IMR-90 (cell line): ENCODE measurements around the gene KIF6. TPM values are rescaled to one million over a fixed set of nuclear protein-coding genes. Genes with fewer than 3 reads are reported as not detected.

ENCODE experiments used
- ATAC-seq: fragments of 200-7000 bp; cut with Tn5 transposase; 2 replicates; pipeline ENCODE4 v1.9.1; 2020; ENCODE audit warnings: low read depth, mild to moderate bottlenecking, moderate library complexity
- BruUV-seq: library from RNA; stranded (reverse); fragments of 400-500 nt; replicated peaks from 2 replicates; lab custom pipeline; 2021; lab: Mats Ljungman, UMichigan
- CTCF ChIA-PET: fragments of 300-600 bp; formaldehyde crosslinking; extraction: SDS; loops from one replicate; lab custom pipeline; 2021; ENCODE audit warnings: antibody characterized with exemption; lab: Yijun Ruan, JAX
- POLR2A ChIA-PET: fragments of 300-600 bp; sonication (Branson Sonifier 250); formaldehyde crosslinking; loops from one replicate; lab custom pipeline; 2022; ENCODE audit warnings: antibody characterized with exemption; ENCODE audit not compliant: unreplicated experiment; lab: Charles Lee
- DNase-seq: peaks from one replicate; pipeline ENCODE4 v3.0.0; 2013
- H2AFZ ChIP-seq: replicated peaks from 2 replicates; pipeline ENCODE3; 2013; ENCODE audit warnings: low read length, mild to moderate bottlenecking; ENCODE audit not compliant: poor library complexity
- H2AK5ac ChIP-seq: 2 replicates; pipeline ENCODE4 v1.6.1; 2013; ENCODE audit warnings: low read depth, low read length, inconsistent platforms
- H2AK9ac ChIP-seq: replicated peaks from 2 replicates; pipeline ENCODE3; 2013; ENCODE audit warnings: mild to moderate bottlenecking, low read depth, low read length, moderate library complexity; ENCODE audit not compliant: poor library complexity
- H2BK120ac ChIP-seq: 2 replicates; pipeline ENCODE4 v1.6.1; 2013; ENCODE audit warnings: low read depth, low read length, inconsistent platforms
- H2BK15ac ChIP-seq: 3 replicates; pipeline ENCODE4 v1.6.1; 2013; ENCODE audit warnings: low read depth, low read length, inconsistent platforms
- H2BK20ac ChIP-seq: 2 replicates; pipeline ENCODE4 v1.6.1; 2013; ENCODE audit warnings: low read depth, mild to moderate bottlenecking, inconsistent platforms, low read length, moderate library complexity
- H2BK5ac ChIP-seq: 2 replicates; pipeline ENCODE4 v1.6.1; 2013; ENCODE audit warnings: mild to moderate bottlenecking, low read depth, low read length, inconsistent platforms; ENCODE audit not compliant: poor library complexity, severe bottlenecking
- H3K14ac ChIP-seq: replicated peaks from 2 replicates; pipeline ENCODE4 v1.6.1; 2013; ENCODE audit warnings: low read depth, low read length, inconsistent platforms
- H3K18ac ChIP-seq: 2 replicates; pipeline ENCODE4 v1.6.1; 2013; ENCODE audit warnings: low read depth, low read length, control low read depth
- H3K23ac ChIP-seq: 2 replicates; pipeline ENCODE4 v1.6.1; 2013; ENCODE audit warnings: low read depth, low read length, inconsistent platforms
- H3K27ac ChIP-seq: 2 replicates; pipeline ENCODE4 v1.5.1; 2013; ENCODE audit warnings: mild to moderate bottlenecking, control low read depth, low read length; ENCODE audit not compliant: insufficient read depth
- H3K27me3 ChIP-seq: 2 replicates; pipeline ENCODE4 v1.6.1; 2013; ENCODE audit warnings: low read length; ENCODE audit not compliant: control insufficient read depth, insufficient read depth
- H3K36me3 ChIP-seq: 2 replicates; pipeline ENCODE4 v1.6.1; 2013; ENCODE audit warnings: low read length, mixed read lengths; ENCODE audit not compliant: control insufficient read depth, insufficient read depth
- H3K4ac ChIP-seq: 2 replicates; pipeline ENCODE4 v1.6.1; 2013; ENCODE audit warnings: low read depth, low read length, inconsistent platforms
- H3K4me1 ChIP-seq: 2 replicates; pipeline ENCODE4 v1.6.1; 2013; ENCODE audit warnings: low read length, mixed read lengths; ENCODE audit not compliant: control insufficient read depth, insufficient read depth
- H3K4me2 ChIP-seq: 2 replicates; pipeline ENCODE4 v1.6.1; 2013; ENCODE audit warnings: low read depth, mild to moderate bottlenecking, control low read depth, low read length, moderate library complexity
- H3K4me3 ChIP-seq: 2 replicates; pipeline ENCODE4 v1.5.1; 2013; ENCODE audit warnings: low read depth, mild to moderate bottlenecking, control low read depth, low read length, moderate library complexity; ENCODE audit not compliant: insufficient read depth
- H3K56ac ChIP-seq: 2 replicates; pipeline ENCODE4 v1.6.1; 2013; ENCODE audit warnings: low read length, inconsistent platforms; ENCODE audit not compliant: insufficient read depth; ENCODE audit errors: extremely low read depth
- H3K79me1 ChIP-seq, 2 experiments: 2 replicates each; pipeline ENCODE4 v1.6.1; 2013; ENCODE audit warnings: low read length in 2 of 2, inconsistent platforms in 1 of 2, low read depth in 1 of 2
- H3K9ac ChIP-seq: 2 replicates; pipeline ENCODE4 v1.6.1; 2013; ENCODE audit warnings: low read depth, low read length, control low read depth
- H3K9me1 ChIP-seq: 2 replicates; pipeline ENCODE4 v1.6.1; 2013; ENCODE audit warnings: low read length, inconsistent platforms; ENCODE audit not compliant: insufficient read depth
- H3K9me3 ChIP-seq: 2 replicates; pipeline ENCODE4 v1.6.1; 2013; ENCODE audit warnings: low read length; ENCODE audit not compliant: control insufficient read depth, insufficient read depth
- H4K20me1 ChIP-seq: 2 replicates; pipeline ENCODE4 v1.6.1; 2013; ENCODE audit warnings: low read length, inconsistent platforms; ENCODE audit not compliant: insufficient read depth
- H4K5ac ChIP-seq: 2 replicates; pipeline ENCODE4 v1.6.1; 2013; ENCODE audit warnings: mild to moderate bottlenecking, low read depth, low read length, control low read depth
- H4K8ac ChIP-seq, 2 experiments: 2 replicates each; pipeline ENCODE4 v1.6.1; 2013; ENCODE audit warnings: low read depth in 2 of 2, low read length in 2 of 2, control low read depth in 1 of 2, inconsistent platforms in 1 of 2
- H4K91ac ChIP-seq: 2 replicates; pipeline ENCODE4 v1.6.1; 2013; ENCODE audit warnings: low read depth, low read length, inconsistent platforms; ENCODE audit not compliant: insufficient read depth
- BHLHE40 ChIP-seq: fragments of 150-350 bp; IDR thresholded peaks from 2 replicates; pipeline ENCODE4 v1.6.1; 2016; ENCODE audit warnings: mild to moderate bottlenecking, low read depth, low read length
- CEBPB ChIP-seq: IDR thresholded peaks from 2 replicates; pipeline ENCODE4 v1.6.1; 2012; ENCODE audit warnings: low read depth, low read length, improper control_type of control experiment
- CHD1 ChIP-seq: IDR thresholded peaks from 2 replicates; pipeline ENCODE4 v1.6.1; 2012; ENCODE audit warnings: low read depth, low read length, improper control_type of control experiment
- CTCF ChIP-seq: conservative IDR thresholded peaks from 2 replicates; pipeline ENCODE4 v1.5.1; 2012; ENCODE audit warnings: mild to moderate bottlenecking, low read depth, low read length, improper control_type of control experiment
- ELK1 ChIP-seq: fragments of 150-350 bp; IDR thresholded peaks from 2 replicates; pipeline ENCODE4 v1.6.1; 2016; ENCODE audit warnings: low read depth, mild to moderate bottlenecking, low read length, moderate library complexity, borderline replicate concordance
- MAFK ChIP-seq: IDR thresholded peaks from 2 replicates; pipeline ENCODE4 v1.6.1; 2012; ENCODE audit warnings: low read depth, low read length, improper control_type of control experiment
- MAZ ChIP-seq: IDR thresholded peaks from 2 replicates; pipeline ENCODE4 v1.6.1; 2012; ENCODE audit warnings: low read depth, mild to moderate bottlenecking, low read length, improper control_type of control experiment, moderate library complexity, borderline replicate concordance
- MXI1 ChIP-seq: IDR thresholded peaks from 2 replicates; pipeline ENCODE4 v1.6.1; 2012; ENCODE audit warnings: low read depth, mild to moderate bottlenecking, low read length, moderate library complexity, borderline replicate concordance
- NFE2L2 ChIP-seq: fragments of 150-350 bp; IDR thresholded peaks from 2 replicates; pipeline ENCODE4 v1.6.1; 2016; ENCODE audit warnings: low read depth, mild to moderate bottlenecking, low read length
- POLR2A ChIP-seq: IDR thresholded peaks from 2 replicates; pipeline ENCODE4 v1.6.1; 2012; ENCODE audit warnings: mild to moderate bottlenecking, low read depth, low read length
- RAD21 ChIP-seq: IDR thresholded peaks from 2 replicates; pipeline ENCODE4 v1.6.1; 2012; ENCODE audit warnings: low read length, improper control_type of control experiment
- RCOR1 ChIP-seq: IDR thresholded peaks from 2 replicates; pipeline ENCODE4 v1.6.1; 2012; ENCODE audit warnings: mild to moderate bottlenecking, low read length, improper control_type of control experiment; ENCODE audit not compliant: insufficient replicate concordance
- RFX5 ChIP-seq: IDR thresholded peaks from 2 replicates; pipeline ENCODE4 v1.8.0; 2012; ENCODE audit warnings: low read depth, mild to moderate bottlenecking, low read length, moderate library complexity
- SMC3 ChIP-seq: fragments of 150-350 bp; IDR thresholded peaks from 2 replicates; pipeline ENCODE4 v1.6.1; 2016; ENCODE audit warnings: low read depth, mild to moderate bottlenecking, antibody characterized with exemption, low read length, moderate library complexity
- WGBS, 2 experiments: methylation state at CpG; one replicate each; pipeline versions ENCODE4 v1.1.5 to v1.1.7; 2013; ENCODE audit warnings: missing lambda C conversion rate in 2 of 2; ENCODE audit not compliant: insufficient read length in 1 of 2; ENCODE audit errors: extremely low coverage in 2 of 2; 5-methylcytosine and 5-hydroxymethylcytosine counted together
- dilution Hi-C: fragments of 300-500 bp; cut with HindIII; formaldehyde crosslinking; loops from one replicate; pipeline ENCODE4 v1.14.3; 2018; ENCODE audit warnings: low sequenced_read_pairs; ENCODE audit not compliant: unreplicated experiment
- in situ Hi-C: fragments of 300-500 bp; cut with MboI; formaldehyde crosslinking; loops from 3 replicates; pipeline ENCODE4 v1.14.3; 2019; ENCODE audit warnings: low sequenced_read_pairs, inconsistent platforms, mixed read lengths
- intact Hi-C: fragments of 100-400 bp; cut with micrococcal nuclease; formaldehyde crosslinking; loops from 2 replicates; pipeline ENCODE4 v1.10.0; 2022
- polyA plus RNA-seq, 3 experiments: library from polyadenylated mRNA; depleted of rRNA; stranded (reverse); fragments of >200 nt; gene quantifications; 2 replicates each; pipeline ENCODE4 v1.2.3, GENCODE V29; 2012; ENCODE audit warnings: low replicate concordance in 1 of 3
- total RNA-seq: library from RNA; depleted of rRNA; stranded (reverse); fragments of >200 nt; gene quantifications from 2 replicates; pipeline ENCODE4 v1.2.3, GENCODE V29; 2012
- TF ChIP-seq, protein P1 (sequence below): fragments of 150-350 bp; IDR thresholded peaks from 2 replicates; pipeline ENCODE4 v1.6.1; 2017; ENCODE audit warnings: mild to moderate bottlenecking, antibody characterized with exemption, low read length, low read depth

The KIF6 gene
- total and polyA plus RNA-seq, 2 of the 4 experiments (the other 2 are of a cell fraction) = under 0.01 to 0.10 TPM

DNA sequence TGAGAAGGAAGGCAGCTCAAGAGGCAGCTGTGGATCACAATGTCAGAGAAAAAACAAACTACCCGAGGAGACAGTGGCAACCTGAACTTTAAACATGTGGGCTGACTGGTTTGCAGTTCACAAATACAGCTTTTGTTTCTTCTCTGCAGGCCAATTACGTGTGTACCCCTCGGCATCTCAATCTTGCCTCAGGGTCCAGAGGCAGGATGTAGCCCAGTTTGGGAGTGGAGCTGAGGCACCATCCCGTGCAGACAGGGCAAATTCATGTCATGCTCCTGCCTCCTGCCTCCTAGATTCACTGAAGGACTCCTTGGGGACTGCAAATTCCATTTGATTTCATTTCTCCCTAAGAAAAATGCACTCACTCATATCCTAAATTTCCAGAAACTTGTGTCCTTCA lies 308.5 kb downstream of the KIF6 start:
- H3K56ac ChIP-seq = no peak overlapping the region
- H2BK15ac ChIP-seq = no peak overlapping the region
- H3K27ac ChIP-seq = no peak overlapping the region
- no peak overlapping the region for H2AK9ac ChIP-seq
- no peak overlapping the region for H2AK5ac ChIP-seq
- intact Hi-C loops (no loop called here), in situ Hi-C loops (no loop called here), dilution Hi-C loops (no loop called here)
- H3K4me1 ChIP-seq = no peaks in the 10 kb centered on the region
- no peaks in the 10 kb centered on the region for H3K9me3 ChIP-seq
- H2AFZ ChIP-seq = no peak overlapping the region
- no peak overlapping the region for H3K23ac ChIP-seq
- TF ChIP-seq CHD1 = no peak
- no peak for TF ChIP-seq RFX5
- no peak for TF ChIP-seq MXI1
- no peak for TF ChIP-seq CTCF
- no peak for TF ChIP-seq MAZ
- TF ChIP-seq, protein P1, sequence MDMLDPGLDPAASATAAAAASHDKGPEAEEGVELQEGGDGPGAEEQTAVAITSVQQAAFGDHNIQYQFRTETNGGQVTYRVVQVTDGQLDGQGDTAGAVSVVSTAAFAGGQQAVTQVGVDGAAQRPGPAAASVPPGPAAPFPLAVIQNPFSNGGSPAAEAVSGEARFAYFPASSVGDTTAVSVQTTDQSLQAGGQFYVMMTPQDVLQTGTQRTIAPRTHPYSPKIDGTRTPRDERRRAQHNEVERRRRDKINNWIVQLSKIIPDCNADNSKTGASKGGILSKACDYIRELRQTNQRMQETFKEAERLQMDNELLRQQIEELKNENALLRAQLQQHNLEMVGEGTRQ = no peak
- TF ChIP-seq NFE2L2 = no peak
- no peak for TF ChIP-seq BHLHE40
- no peak for TF ChIP-seq SMC3
- TF ChIP-seq CEBPB = no peak
- TF ChIP-seq RAD21 = no peak
- TF ChIP-seq MAFK = no peak
- TF ChIP-seq ELK1 = no peak
- no peak for TF ChIP-seq RCOR1
- no peak for TF ChIP-seq POLR2A
- POLR2A ChIA-PET = no interaction called here
- no peak overlapping the region for H3K4me2 ChIP-seq
- H3K79me1 ChIP-seq = no peaks in the 10 kb centered on the region
- ATAC-seq (no peak), DNase-seq (peak; percentile 40)
- 0 out of 2 replicates have a peak overlapping the region, but pooled peaks have one; percentile 61 for H3K4ac ChIP-seq
- H4K8ac ChIP-seq = no peak overlapping the region
- H2BK20ac ChIP-seq = no peak overlapping the region
- H4K5ac ChIP-seq = no peak overlapping the region
- no peak overlapping the region for H2BK5ac ChIP-seq
- no peaks in the 10 kb centered on the region for H3K36me3 ChIP-seq
- H3K9me1 ChIP-seq = no peaks in the 10 kb centered on the region
- H3K27me3 ChIP-seq = no peaks in the 10 kb centered on the region
- 40% methylated on average over 1 of the region's 4 CpGs; no CpG with 5 or more reads in 1 of the 2 experiments for WGBS, 2 experiments
- no peak overlapping the region for H3K14ac ChIP-seq
- BruUV-seq = no TSS peak
- H4K91ac ChIP-seq = no peak overlapping the region
- no peak overlapping the region for H3K18ac ChIP-seq
- H3K9ac ChIP-seq = no peak overlapping the region
- CTCF ChIA-PET = no interaction called here
- no peaks in the 10 kb centered on the region for H4K20me1 ChIP-seq
- no peak overlapping the region for H2BK120ac ChIP-seq
- H3K4me3 ChIP-seq = no peak overlapping the region
